Lower leg skin (tissue), 4 donors: ENCODE measurements around the gene KLHDC7B. TPM values are rescaled to one million over a fixed set of nuclear protein-coding genes. Genes with fewer than 3 reads are reported as not detected.

Experiments used
- DNase-seq, 2 donors: peaks; one replicate each; pipeline ENCODE4 v3.0.0-alpha.2; 2019; ENCODE audit warnings: low spot score in 2 of 2
- H3K4me3 ChIP-seq: fragments of 200-600 bp; sonication (generic); 2 replicates; pipeline ENCODE4 v1.5.1; 2017; ENCODE audit warnings: mild to moderate bottlenecking, low read depth; ENCODE audit not compliant: poor library complexity, severe bottlenecking
- POLR2A ChIP-seq, 2 donors: fragments of 450-650 bp; IDR thresholded peaks; one replicate each; pipeline ENCODE4 v1.6.1; 2016 to 2017; ENCODE audit warnings: antibody characterized with exemption in 2 of 2, mild to moderate bottlenecking in 1 of 2, moderate library complexity in 1 of 2
- WGBS, 2 donors: methylation state at CpG; one replicate each; pipeline ENCODE4 v1.1.5; 2018; 5-methylcytosine and 5-hydroxymethylcytosine counted together
- intact Hi-C: fragments of 100-400 bp; cut with DNase I; formaldehyde crosslinking; loops from one replicate; pipeline ENCODE4 v1.15.0; 2023; ENCODE audit warnings: low total_unique reads
- total RNA-seq, 4 donors: library from RNA; depleted of rRNA; stranded (reverse); fragments of >200 nt; gene quantifications; one replicate each; pipeline ENCODE4 v1.1.0, GENCODE V29; 2016
- TF ChIP-seq, protein P1 (sequence below), 3 donors: fragments of 450-650 bp; IDR thresholded peaks; one replicate each; pipeline ENCODE4 v1.5.1; 2016; ENCODE audit warnings: antibody characterized with exemption in 3 of 3, mild to moderate bottlenecking in 3 of 3, moderate library complexity in 2 of 3

KLHDC7B gene
- total RNA-seq, 4 donors from 2014 or later: 0.07 to 0.10 TPM; not detected in 2

DNA sequence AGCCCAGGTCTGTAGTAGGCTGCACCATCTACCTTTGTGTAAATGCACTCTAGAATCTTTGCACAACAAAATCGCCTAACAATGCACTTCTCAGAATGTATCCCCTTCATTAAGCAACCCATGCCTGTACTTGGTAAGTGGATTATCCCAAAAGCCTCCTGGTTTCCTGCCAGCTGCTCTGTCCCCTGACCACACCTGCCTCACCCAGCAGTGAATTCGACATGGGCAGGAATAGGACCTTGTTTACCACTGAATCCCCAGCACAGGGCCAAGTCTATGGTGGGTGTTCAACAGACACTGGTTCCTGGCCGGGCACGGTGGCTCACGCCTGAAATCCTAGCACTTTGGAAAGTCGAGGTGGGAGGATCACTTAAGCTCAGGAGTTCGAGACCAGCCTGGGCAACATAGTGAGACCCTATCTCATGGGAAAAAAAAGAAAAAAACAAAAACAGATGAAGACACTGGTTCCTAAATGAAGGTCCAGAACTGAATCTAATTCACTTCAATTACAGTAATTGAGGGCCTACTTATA, 22.1 kb downstream of the KLHDC7B start:
- TF ChIP-seq, protein P1, sequence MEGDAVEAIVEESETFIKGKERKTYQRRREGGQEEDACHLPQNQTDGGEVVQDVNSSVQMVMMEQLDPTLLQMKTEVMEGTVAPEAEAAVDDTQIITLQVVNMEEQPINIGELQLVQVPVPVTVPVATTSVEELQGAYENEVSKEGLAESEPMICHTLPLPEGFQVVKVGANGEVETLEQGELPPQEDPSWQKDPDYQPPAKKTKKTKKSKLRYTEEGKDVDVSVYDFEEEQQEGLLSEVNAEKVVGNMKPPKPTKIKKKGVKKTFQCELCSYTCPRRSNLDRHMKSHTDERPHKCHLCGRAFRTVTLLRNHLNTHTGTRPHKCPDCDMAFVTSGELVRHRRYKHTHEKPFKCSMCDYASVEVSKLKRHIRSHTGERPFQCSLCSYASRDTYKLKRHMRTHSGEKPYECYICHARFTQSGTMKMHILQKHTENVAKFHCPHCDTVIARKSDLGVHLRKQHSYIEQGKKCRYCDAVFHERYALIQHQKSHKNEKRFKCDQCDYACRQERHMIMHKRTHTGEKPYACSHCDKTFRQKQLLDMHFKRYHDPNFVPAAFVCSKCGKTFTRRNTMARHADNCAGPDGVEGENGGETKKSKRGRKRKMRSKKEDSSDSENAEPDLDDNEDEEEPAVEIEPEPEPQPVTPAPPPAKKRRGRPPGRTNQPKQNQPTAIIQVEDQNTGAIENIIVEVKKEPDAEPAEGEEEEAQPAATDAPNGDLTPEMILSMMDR (IDR thresholded peaks at IDR 0.05): no peak
- TF ChIP-seq POLR2A (IDR thresholded peaks at IDR 0.05): no peak
- no peak overlapping the region for H3K4me3 ChIP-seq
- 92 to 94% methylated on average over 7 of the region's 7 CpGs for WGBS, 2 donors
- no peak for DNase-seq
- intact Hi-C loops: no loop called here

DNA sequence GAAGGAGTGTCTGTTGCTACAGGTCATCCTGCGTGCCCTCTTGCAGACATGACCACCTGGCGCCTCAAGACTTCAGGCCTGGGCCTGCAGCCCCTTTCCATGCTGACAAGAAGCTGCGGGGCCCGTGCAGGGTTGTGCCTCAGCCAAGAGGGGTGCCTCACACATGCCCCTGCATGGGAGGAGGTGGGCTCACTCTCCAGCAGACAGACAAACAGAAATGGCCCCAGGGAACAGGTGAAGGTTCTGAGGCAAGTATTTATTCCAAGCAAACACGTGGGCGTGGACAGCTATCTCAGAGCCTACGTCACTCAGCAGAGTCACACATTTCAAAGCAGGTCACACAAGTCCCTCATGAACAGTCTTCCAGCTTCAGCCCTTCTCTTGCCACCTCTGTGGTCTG, 22.9 kb downstream of the KLHDC7B start:
- no peak for DNase-seq
- intact Hi-C loops: no loop called here

DNA sequence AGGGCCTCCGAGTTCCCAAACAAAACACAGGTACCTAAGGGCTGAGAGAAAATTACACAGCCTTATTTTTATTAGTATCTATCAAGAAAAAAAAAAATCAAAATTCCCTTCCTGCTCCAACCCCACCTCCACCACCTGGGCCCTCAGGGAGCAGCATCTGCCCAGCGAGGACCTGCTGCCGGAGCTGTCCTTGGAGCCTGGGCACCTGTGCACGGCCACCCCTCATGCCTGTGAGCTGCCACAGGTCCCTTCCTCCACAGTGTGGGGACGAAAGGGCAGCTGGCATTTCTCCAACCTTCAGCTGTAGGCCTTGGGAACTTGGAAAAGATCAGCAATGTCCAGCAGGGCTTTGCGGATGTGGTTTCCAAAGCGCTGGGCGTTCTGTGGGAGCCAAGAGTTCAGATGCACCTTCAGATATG, 23.4 kb downstream of the KLHDC7B start:
- WGBS, 2 donors: 85 to 88% methylated on average over 8 of the region's 8 CpGs
- intact Hi-C loops: no loop called here
- no peak overlapping the region for H3K4me3 ChIP-seq
- TF ChIP-seq, protein P1 (IDR thresholded peaks at IDR 0.05): no peak
- TF ChIP-seq POLR2A (IDR thresholded peaks at IDR 0.05): no peak
- DNase-seq: no peak

More for the DNA sequence above, 22.9 kb downstream of the KLHDC7B start:
- no peak for TF ChIP-seq POLR2A (IDR thresholded peaks at IDR 0.05)
- TF ChIP-seq, protein P1 (IDR thresholded peaks at IDR 0.05): no peak
- H3K4me3 ChIP-seq: no peak overlapping the region
- WGBS, 2 donors: 70 to 71% methylated on average over 7 of the region's 7 CpGs

DNA sequence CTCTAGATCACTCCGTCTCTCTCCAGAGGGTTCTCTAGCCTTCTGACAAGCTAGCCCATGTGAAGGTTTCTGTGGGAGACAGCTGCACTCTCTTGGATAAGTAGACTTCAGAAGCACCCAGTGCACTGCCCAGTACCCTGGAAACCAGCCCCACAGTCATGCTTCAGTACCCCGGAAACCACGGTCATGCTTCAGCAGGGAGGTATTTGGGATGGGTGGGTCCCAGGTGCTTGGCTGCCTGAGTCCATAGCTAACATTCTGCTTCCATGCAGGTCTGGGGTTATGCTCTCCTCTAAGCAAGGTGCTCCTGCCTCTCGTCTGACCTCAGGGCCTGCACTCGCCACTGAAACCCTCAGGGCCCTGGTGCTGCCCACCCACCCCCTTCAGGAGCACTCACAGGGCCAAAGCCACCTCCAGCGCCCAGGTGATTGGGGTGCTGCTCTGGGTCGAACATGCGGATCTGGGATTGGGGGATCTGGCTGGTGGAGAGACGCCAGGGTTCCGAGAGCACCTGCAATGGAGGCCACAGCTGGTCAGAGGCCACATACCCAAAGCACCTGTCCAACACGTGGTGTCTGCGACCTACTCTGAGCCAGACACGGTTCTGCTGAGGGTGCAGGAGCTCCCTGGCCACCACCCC, 24.3 kb downstream of the KLHDC7B start:
- WGBS, 2 donors: 93 to 95% methylated on average over 10 to 13 of the region's 13 CpGs

DNA sequence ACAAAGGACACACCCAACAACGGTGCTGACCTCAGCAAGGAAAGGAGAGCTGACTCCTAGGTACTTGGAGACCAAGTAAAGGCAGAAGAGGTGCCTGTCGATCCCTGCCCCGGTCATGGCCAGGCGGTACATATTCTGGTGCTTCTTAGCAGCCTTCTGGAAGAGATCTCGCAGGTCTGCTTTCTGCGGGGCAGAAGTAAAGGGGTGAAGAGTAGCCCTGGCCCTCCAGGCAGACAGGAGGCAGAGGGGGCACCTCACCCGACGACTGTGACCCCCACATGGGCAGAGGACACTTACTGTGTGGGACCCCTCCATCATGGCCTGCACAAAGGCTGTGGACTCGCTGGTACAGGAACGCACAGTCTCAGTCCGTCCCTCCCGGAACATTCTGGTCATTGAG, 25.2 kb downstream of the KLHDC7B start:
- H3K4me3 ChIP-seq: no peak overlapping the region
- 94 to 99% methylated on average over 9 to 12 of the region's 12 CpGs for WGBS, 2 donors
- DNase-seq: no peak
- intact Hi-C loops: no loop called here
- TF ChIP-seq, protein P1 (IDR thresholded peaks at IDR 0.05): no peak
- TF ChIP-seq POLR2A (IDR thresholded peaks at IDR 0.05): no peak

More for the DNA sequence above, 24.3 kb downstream of the KLHDC7B start:
- no peak for TF ChIP-seq POLR2A (IDR thresholded peaks at IDR 0.05)
- TF ChIP-seq, protein P1 (IDR thresholded peaks at IDR 0.05): no peak
- no peak for DNase-seq
- intact Hi-C loops: no loop called here
- H3K4me3 ChIP-seq: no peak overlapping the region
